ENCODE results near the gene REEP1. TPM values are rescaled to one million over a fixed set of nuclear protein-coding genes. Genes with fewer than 3 reads are reported as not detected.

REEP1 gene
- total and polyA plus RNA-seq, 9 of the 15 experiments (the other 6 are each of a cell fraction or from before 2014, with no cell fraction given): 0.11 to 0.67 (median 0.13) TPM

- Histone ChIP-seq H3K27me3 (ENCODE audit: control insufficient read depth in 2 of 2, insufficient read depth in 2 of 2, low read length in 2 of 2) (peaks cover 24 to 63% of the 10 kb centered on the region in 2 experiments; a peak in 3 of 5 replicates), H3K36me3 (ENCODE audit: control insufficient read depth, insufficient read depth, low read length) (no peaks in the 10 kb centered on the region), H3K79me2 (ENCODE audit: control insufficient read depth, insufficient read depth, low read length) (no peaks in the 10 kb centered on the region), H3K9me3 (replicated peaks; ENCODE audit: control insufficient read depth, insufficient read depth, low read depth, low read length) (no peaks in the 10 kb centered on the region), H3K4me2 (ENCODE audit: insufficient read depth, low read length) (no peak overlapping the region), H3K9me1 (ENCODE audit: control insufficient read depth, insufficient read depth, low read length) (no peaks in the 10 kb centered on the region), H4K20me1 (replicated peaks; ENCODE audit: control insufficient read depth, insufficient read depth, low read length) (no peaks in the 10 kb centered on the region), H3K4me3 (no peak overlapping the region), H3K27ac (ENCODE audit: extremely low read depth, low read depth, low read length) (no peak overlapping the region), H3K4me1 (replicated peaks in 1 of 2; ENCODE audit: control insufficient read depth in 2 of 2, insufficient read depth in 2 of 2, low read length in 2 of 2) (no peaks in the 10 kb centered on the region), H3K9ac (ENCODE audit: insufficient read depth in 1 of 2, low read depth in 2 of 2, low read length in 2 of 2) (no peak overlapping the region), H2AFZ (ENCODE audit: low read depth, low read length) (no peak overlapping the region)
- intact Hi-C loops (cut with micrococcal nuclease): no loop called here
- ChIA-PET POLR2A (interaction anchor here (1.2 kb wide), 1 partner anchor 9 kb away, joined by 3 read pairs; no protein-coding TSS in a partner anchor), CTCF (ENCODE audit: low intra/inter-chr PET ratio) (no interaction called here)
- TF ChIP-seq TAF9B (IDR thresholded peaks at IDR 0.05; ENCODE audit: partially characterized antibody) (no peak), PHF8 (IDR thresholded peaks at IDR 0.05; ENCODE audit: borderline replicate concordance, low read length) (no peak), RBM25 (IDR thresholded peaks at IDR 0.05; ENCODE audit: low read depth, low read length, severe bottlenecking) (no peak), PRPF4 (IDR thresholded peaks at IDR 0.05; ENCODE audit: insufficient read depth, low read depth, low read length, poor library complexity, severe bottlenecking) (no peak), HIVEP1 (CRISPR knock-in tag; IDR thresholded peaks at IDR 0.05) (no peak), MAX (CRISPR knock-in tag; IDR thresholded peaks at IDR 0.05) (no peak), CREB1 (IDR thresholded peaks at IDR 0.05) (no peak), CREB1 (CRISPR knock-in tag; IDR thresholded peaks at IDR 0.05) (no peak), SMARCB1 (IDR thresholded peaks at IDR 0.05; ENCODE audit: insufficient read length, low read depth) (no peak), XRCC3 (IDR thresholded peaks at IDR 0.05) (no peak), ZNF384 (IDR thresholded peaks at IDR 0.05; ENCODE audit: low read depth, low read length) (no peak), NCOR1 (IDR thresholded peaks at IDR 0.05) (no peak), FOXA3 (CRISPR knock-in tag; conservative IDR thresholded peaks at IDR 0.05 in 1 of 2, IDR thresholded peaks at IDR 0.05 in 1 of 2) (no peak), CHD2 (IDR thresholded peaks at IDR 0.05; ENCODE audit: low read depth, low read length) (no peak)
- FAIRE-seq: no peak
- BruUV-seq (replicated peaks): no TSS peak
- in situ Hi-C loops (cut with MboI): no loop called here
- 0% methylated on average over 3 of the region's 3 CpGs for WGBS (ENCODE audit: insufficient coverage, low coverage, missing lambda C conversion rate)
- no peak for DNase-seq (ENCODE audit: extremely low read depth in 1 of 4, low spot score in 3 of 4)
- ATAC-seq: no peak
Observed at GRCh38 chr2:86304416-86304815, 33.0 kb downstream of the REEP1 start.
